ENCODE results near the gene EIF4A3.

GRCh38 chr17:80106751-80107150 lies 40.2 kb downstream of the EIF4A3 start:
- TF ChIP-seq CTCF (IDR thresholded peaks at IDR 0.05) (no peak), RFX5 (IDR thresholded peaks at IDR 0.05; ENCODE audit: low read length) (no peak), GABPA (IDR thresholded peaks at IDR 0.05; ENCODE audit: low read depth) (no peak), YY1 (IDR thresholded peaks at IDR 0.05; ENCODE audit: low read depth) (no peak), RAD21 (IDR thresholded peaks at IDR 0.05; ENCODE audit: low read length) (no peak), EZH2phosphoT487 (IDR thresholded peaks at IDR 0.05; ENCODE audit: borderline replicate concordance, low read depth) (no peak), EP300 (IDR thresholded peaks at IDR 0.05; ENCODE audit: borderline replicate concordance in 1 of 2, low read depth in 1 of 2, low read length in 1 of 2) (no peak), CHD2 (IDR thresholded peaks at IDR 0.05; ENCODE audit: low read length, partially characterized antibody) (no peak), TCF12 (IDR thresholded peaks at IDR 0.05) (no peak), POLR2AphosphoS5 (IDR thresholded peaks at IDR 0.05; ENCODE audit: low read depth, low read length) (no peak), TAF1 (IDR thresholded peaks at IDR 0.05; ENCODE audit: borderline replicate concordance, low read depth, low read length) (no peak)
- TF ChIP-seq, protein P1, sequence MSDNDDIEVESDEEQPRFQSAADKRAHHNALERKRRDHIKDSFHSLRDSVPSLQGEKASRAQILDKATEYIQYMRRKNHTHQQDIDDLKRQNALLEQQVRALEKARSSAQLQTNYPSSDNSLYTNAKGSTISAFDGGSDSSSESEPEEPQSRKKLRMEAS (IDR thresholded peaks at IDR 0.05; ENCODE audit: low read depth): no peak
